ENCODE data around the gene TRIM31. TPM values are rescaled to one million over a fixed set of nuclear protein-coding genes. Genes with fewer than 3 reads are reported as not detected.

Gene TRIM31
- total RNA-seq, 4 donors from 2014 or later, result not detected

DNA sequence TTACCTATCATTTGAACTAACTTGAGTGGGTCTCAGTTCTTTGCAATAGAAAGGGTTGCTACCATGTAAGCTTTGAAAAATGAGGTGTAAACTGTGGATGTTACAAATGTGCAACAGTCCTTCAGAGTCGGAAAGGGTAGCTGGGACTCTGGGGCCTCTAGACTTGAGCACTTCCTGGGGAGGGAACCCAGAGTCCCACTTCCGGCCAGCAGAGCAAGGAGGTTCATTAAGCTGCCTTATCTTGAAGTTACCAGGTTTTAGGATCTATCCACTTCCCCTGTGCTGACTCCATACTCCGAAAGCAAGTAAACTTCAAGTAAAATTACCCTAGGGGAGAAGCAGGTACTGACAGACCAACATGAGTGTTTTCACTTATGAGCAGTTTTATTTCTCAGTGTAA, 38.7 kb upstream of the TRIM31 start:
- 54 to 74% methylated on average over 3 of the region's 3 CpGs for WGBS, 2 donors
- no peak for TF ChIP-seq POLR2A (IDR thresholded peaks at IDR 0.05)
- TF ChIP-seq CTCF (IDR thresholded peaks at IDR 0.05), result no peak
- intact Hi-C loops (cut with DNase I), result no loop called here
- H3K27me3 ChIP-seq, result no peaks in the 10 kb centered on the region
- H3K4me3 ChIP-seq (replicated peaks in 1 of 3), result no peak overlapping the region
- DNase-seq, result no peak
- H3K4me1 ChIP-seq, result peaks cover 0 to 7% of the 10 kb centered on the region in 2 donors
- no peak overlapping the region for H3K27ac ChIP-seq
- no peaks in the 10 kb centered on the region for H3K36me3 ChIP-seq
- no peaks in the 10 kb centered on the region for H3K9me3 ChIP-seq

DNA sequence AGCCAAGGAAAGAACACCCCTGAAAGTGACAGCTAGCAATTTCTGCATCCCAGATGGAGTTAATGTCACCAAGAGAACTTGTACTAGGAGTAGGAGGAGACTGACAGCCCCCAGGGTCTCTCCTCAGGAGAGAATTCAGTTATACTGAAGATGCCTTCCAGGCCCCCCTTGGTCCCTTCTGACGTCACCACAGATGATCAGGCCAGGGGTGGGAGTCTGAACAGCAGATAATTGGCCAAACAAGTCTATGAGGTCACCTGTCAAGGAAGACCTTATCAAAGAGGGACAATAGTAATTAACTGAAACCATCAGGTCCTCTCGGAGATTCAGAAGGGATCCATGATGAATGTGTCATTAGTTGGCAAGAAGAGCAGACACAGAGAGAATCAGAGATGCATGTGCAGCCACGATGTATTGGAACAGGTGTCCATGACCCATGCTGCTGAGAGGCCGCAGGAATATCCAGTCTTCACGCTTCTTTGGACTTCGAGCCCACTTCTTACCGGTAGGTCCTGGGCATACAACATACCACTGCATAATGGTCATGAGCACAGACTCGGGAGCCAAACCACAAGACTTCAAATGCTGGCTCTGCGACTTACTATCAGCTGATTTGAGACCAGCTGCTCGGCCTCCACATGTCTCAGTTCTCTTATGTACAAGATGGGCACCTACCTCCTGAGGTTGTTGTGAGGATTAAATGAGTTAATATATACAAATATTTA, 37.9 kb upstream of the TRIM31 start:
- DNase-seq, result no peak
- 82 to 88% methylated on average over 10 of the region's 10 CpGs for WGBS, 2 donors
- Histone ChIP-seq H3K27me3 (no peaks in the 10 kb centered on the region), H3K4me1 (peaks cover 0 to 5% of the 10 kb centered on the region in 2 donors), H3K9me3 (no peaks in the 10 kb centered on the region), H3K27ac (no peak overlapping the region), H3K36me3 (no peaks in the 10 kb centered on the region), H3K4me3 (replicated peaks in 1 of 3) (no peak overlapping the region)
- intact Hi-C loops (cut with DNase I), result no loop called here
- no peak for TF ChIP-seq POLR2A (IDR thresholded peaks at IDR 0.05)
- TF ChIP-seq CTCF (IDR thresholded peaks at IDR 0.05), result no peak

DNA sequence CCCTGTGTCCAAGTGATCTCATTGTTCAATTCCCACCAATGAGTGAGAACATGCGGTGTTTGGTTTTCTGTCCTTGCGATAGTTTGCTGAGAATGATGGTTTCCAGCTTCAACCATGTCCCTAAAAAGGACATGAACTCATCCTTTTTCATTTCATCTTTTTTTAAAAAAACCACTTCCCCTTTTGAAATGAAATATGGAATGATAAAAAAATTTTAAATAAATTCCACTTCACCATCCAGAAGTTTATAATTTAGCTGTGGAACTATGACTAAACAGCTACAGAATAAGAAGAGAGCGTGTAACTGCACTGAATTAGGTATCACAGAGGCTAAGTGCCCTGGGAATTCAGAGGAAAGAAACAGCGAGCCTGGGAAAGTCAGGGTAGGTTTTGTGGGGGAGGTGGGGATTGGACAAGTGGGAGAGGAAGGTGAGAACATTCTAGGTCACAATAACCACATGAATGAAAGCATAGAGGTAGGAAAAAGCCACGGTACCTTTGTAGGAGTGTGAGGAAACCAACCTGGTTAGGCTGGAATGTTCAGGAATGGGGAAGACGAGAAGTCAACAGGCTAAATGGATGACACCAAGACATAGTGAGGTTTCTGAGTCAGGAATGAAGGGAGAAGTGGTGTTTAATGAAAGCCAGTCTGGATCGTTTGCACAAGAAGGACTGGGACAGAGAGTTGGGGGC, 37.1 kb upstream of the TRIM31 start:
- H3K4me1 ChIP-seq, result peaks cover 0 to 2% of the 10 kb centered on the region in 2 donors
- H3K36me3 ChIP-seq, result no peaks in the 10 kb centered on the region
- no peak overlapping the region for H3K4me3 ChIP-seq (replicated peaks in 1 of 3)
- no peak overlapping the region for H3K27ac ChIP-seq
- no peaks in the 10 kb centered on the region for H3K9me3 ChIP-seq
- DNase-seq, result no peak
- TF ChIP-seq CTCF (IDR thresholded peaks at IDR 0.05) (no peak), POLR2A (IDR thresholded peaks at IDR 0.05) (no peak)
- intact Hi-C loops (cut with DNase I), result no loop called here
- 68 to 74% methylated on average over 7 of the region's 7 CpGs for WGBS, 2 donors
- no peaks in the 10 kb centered on the region for H3K27me3 ChIP-seq

- H3K4me1 ChIP-seq, result no peaks in the 10 kb centered on the region
- H3K27ac ChIP-seq, result no peak overlapping the region
- H3K9me3 ChIP-seq, result no peaks in the 10 kb centered on the region
- no peak for TF ChIP-seq CTCF (IDR thresholded peaks at IDR 0.05)
- no peak for TF ChIP-seq POLR2A (IDR thresholded peaks at IDR 0.05)
- H3K36me3 ChIP-seq, result no peaks in the 10 kb centered on the region
- H3K4me3 ChIP-seq (replicated peaks in 1 of 3), result no peak overlapping the region
- H3K27me3 ChIP-seq, result no peaks in the 10 kb centered on the region
- DNase-seq, result no peak
- 59 to 69% methylated on average over 3 of the region's 3 CpGs for WGBS, 2 donors
- intact Hi-C loops (cut with DNase I), result no loop called here
Observed at GRCh38 chr6:30149234-30149633, 36.3 kb upstream of the TRIM31 start.

GRCh38 chr6:30147096-30147495, 34.2 kb upstream of the TRIM31 start:
- 64% methylated on average over 3 of the region's 3 CpGs; no CpG with 5 or more reads in 1 of the 2 donors for WGBS, 2 donors
- intact Hi-C loops (cut with DNase I), result no loop called here
- no peaks in the 10 kb centered on the region for H3K27me3 ChIP-seq
- no peak overlapping the region for H3K27ac ChIP-seq
- DNase-seq, result no peak
- TF ChIP-seq CTCF (IDR thresholded peaks at IDR 0.05) (no peak), POLR2A (IDR thresholded peaks at IDR 0.05) (no peak)
- no peak overlapping the region for H3K4me3 ChIP-seq (replicated peaks in 1 of 3)
- no peaks in the 10 kb centered on the region for H3K9me3 ChIP-seq
- no peaks in the 10 kb centered on the region for H3K4me1 ChIP-seq
- no peaks in the 10 kb centered on the region for H3K36me3 ChIP-seq

All from thyroid gland (tissue), 4 donors.